H1 (cell line): ENCODE results near the gene UQCC5. TPM values are rescaled to one million over a fixed set of nuclear protein-coding genes. Genes with fewer than 3 reads are reported as not detected.

Experiments
- CTCF ChIA-PET: fragments of 300-600 bp; sonication (Branson Sonifier 250); formaldehyde crosslinking; loops from one replicate; lab custom pipeline; 2021; ENCODE audit not compliant: partially characterized antibody; lab: Charles Lee
- POLR2A ChIA-PET: fragments of 300-600 bp; sonication (Branson Sonifier 250); formaldehyde crosslinking; loops from one replicate; lab custom pipeline; 2021; ENCODE audit warnings: inconsistent platforms; ENCODE audit not compliant: partially characterized antibody; lab: Charles Lee
- DNase-seq, 2 experiments: peaks; one replicate each; pipeline versions ENCODE4 v3.0.0 to v3.0.0-alpha.2; 2010 to 2022; ENCODE audit warnings: low spot score in 2 of 2, low read depth in 1 of 2, mixed read lengths in 1 of 2
- FAIRE-seq: peaks from 2 replicates; lab custom pipeline; 2011; peaks lifted over from hg19 to GRCh38; lab: Jason Lieb, UNC
- H2AFZ ChIP-seq: 2 replicates; pipeline ENCODE4 v1.8.1; 2012; ENCODE audit warnings: low read length, inconsistent platforms
- H2AK5ac ChIP-seq: 2 replicates; pipeline ENCODE4 v1.6.1; 2013; ENCODE audit warnings: low read depth, low read length
- H2BK120ac ChIP-seq: replicated peaks from 2 replicates; pipeline ENCODE3; 2013; ENCODE audit warnings: low read depth, low read length, inconsistent platforms
- H2BK12ac ChIP-seq: 2 replicates; pipeline ENCODE4 v1.6.1; 2013; ENCODE audit warnings: low read depth, low read length
- H2BK15ac ChIP-seq: 2 replicates; pipeline ENCODE4 v1.6.1; 2013; ENCODE audit warnings: low read length
- H2BK20ac ChIP-seq: 2 replicates; pipeline ENCODE4 v1.6.1; 2013; ENCODE audit warnings: low read length
- H2BK5ac ChIP-seq: 2 replicates; pipeline ENCODE4 v1.6.1; 2013; ENCODE audit warnings: low read depth, low read length
- H3K14ac ChIP-seq: 2 replicates; pipeline ENCODE4 v1.6.1; 2013; ENCODE audit warnings: inconsistent platforms; ENCODE audit not compliant: insufficient read length
- H3K18ac ChIP-seq: 2 replicates; pipeline ENCODE4 v1.6.1; 2013; ENCODE audit warnings: low read length; ENCODE audit errors: extremely low read depth
- H3K23ac ChIP-seq: 2 replicates; pipeline ENCODE4 v1.6.1; 2013; ENCODE audit warnings: inconsistent platforms; ENCODE audit not compliant: insufficient read length
- H3K23me2 ChIP-seq: 2 replicates; pipeline ENCODE4 v1.6.1; 2013; ENCODE audit warnings: low read depth, low read length
- H3K27ac ChIP-seq: 2 replicates; pipeline ENCODE4 v1.6.1; 2011; ENCODE audit warnings: low read depth, low read length, inconsistent platforms
- H3K27me3 ChIP-seq, 4 experiments: replicated peaks in 1 of 4; 1 replicate in 1 of 4; 2 replicates in 3 of 4; pipeline versions ENCODE4 v1.6.1 to v1.8.1; 2011 to 2013; ENCODE audit warnings: low read length in 3 of 4, mild to moderate bottlenecking in 3 of 4, inconsistent platforms in 2 of 4, mixed read lengths in 2 of 4, moderate library complexity in 1 of 4; ENCODE audit not compliant: control insufficient read depth in 3 of 4, insufficient read depth in 3 of 4; ENCODE audit errors: extremely low read depth in 1 of 4
- H3K36me3 ChIP-seq, 4 experiments: 2 replicates each; pipeline versions ENCODE4 v1.6.1 to v1.8.1; 2011 to 2013; ENCODE audit warnings: mild to moderate bottlenecking in 4 of 4, low read length in 3 of 4, moderate library complexity in 2 of 4, control low read depth in 1 of 4, inconsistent platforms in 1 of 4; ENCODE audit not compliant: insufficient read depth in 4 of 4, control insufficient read depth in 2 of 4
- H3K4ac ChIP-seq: replicated peaks from 2 replicates; pipeline ENCODE3; 2013; ENCODE audit warnings: low read length, low read depth, mixed read lengths, inconsistent platforms; ENCODE audit not compliant: insufficient read length
- H3K4me1 ChIP-seq, 4 experiments: replicated peaks in 1 of 4; 1 replicate in 1 of 4; 2 replicates in 3 of 4; pipeline versions ENCODE4 v1.6.1 to v1.8.1; 2011 to 2013; ENCODE audit warnings: low read length in 3 of 4, inconsistent platforms in 2 of 4, mixed read lengths in 1 of 4; ENCODE audit not compliant: insufficient read depth in 4 of 4, control insufficient read depth in 3 of 4
- H3K4me2 ChIP-seq, 2 experiments: 2 replicates each; pipeline versions ENCODE4 v1.6.1 to v1.8.1; 2011 to 2013; ENCODE audit warnings: low read depth in 2 of 2, low read length in 2 of 2, control low read depth in 1 of 2, inconsistent platforms in 1 of 2, mild to moderate bottlenecking in 1 of 2; ENCODE audit not compliant: insufficient read depth in 1 of 2
- H3K4me3 ChIP-seq, 4 experiments: fragments of 200-600, 300-600 bp in 1 of 4; sonication (generic), shearing (Covaris generic), sonication (Bioruptor Twin) in 1 of 4; 2 replicates each; pipeline versions ENCODE4 v1.5.1 to v1.8.1; 2011 to 2016; ENCODE audit warnings: low read length in 4 of 4, low read depth in 3 of 4, control low read depth in 2 of 4, inconsistent platforms in 2 of 4, mild to moderate bottlenecking in 2 of 4, mixed read lengths in 1 of 4, moderate library complexity in 1 of 4; ENCODE audit not compliant: insufficient read depth in 2 of 4; ENCODE audit errors: extremely low read depth in 1 of 4
- H3K56ac ChIP-seq: replicated peaks from 2 replicates; pipeline ENCODE3; 2013; ENCODE audit warnings: low read depth, mild to moderate bottlenecking, mixed read lengths, low read length, inconsistent platforms; ENCODE audit not compliant: insufficient read length
- H3K79me1 ChIP-seq: 2 replicates; pipeline ENCODE4 v1.6.1; 2013; ENCODE audit warnings: low read depth, low read length, control low read depth
- H3K79me2 ChIP-seq, 2 experiments: 2 replicates each; pipeline versions ENCODE4 v1.6.1 to v1.8.1; 2012 to 2013; ENCODE audit warnings: low read length in 2 of 2, mild to moderate bottlenecking in 2 of 2, inconsistent platforms in 1 of 2; ENCODE audit not compliant: insufficient read depth in 2 of 2, control insufficient read depth in 1 of 2
- H3K9ac ChIP-seq, 4 experiments: replicated peaks in 1 of 4; 1 replicate in 1 of 4; 2 replicates in 3 of 4; pipeline versions ENCODE4 v1.6.1 to v1.8.1; 2011 to 2013; ENCODE audit warnings: low read depth in 3 of 4, low read length in 3 of 4, control low read depth in 2 of 4, mild to moderate bottlenecking in 2 of 4, moderate library complexity in 2 of 4, inconsistent platforms in 1 of 4; ENCODE audit errors: extremely low read depth in 1 of 4
- H3K9me3 ChIP-seq, 2 experiments: 2 replicates each; pipeline versions ENCODE4 v1.6.1 to v1.8.1; 2012 to 2013; ENCODE audit warnings: mild to moderate bottlenecking in 2 of 2, moderate library complexity in 2 of 2, control low read depth in 1 of 2, inconsistent platforms in 1 of 2, low read depth in 1 of 2, low read length in 1 of 2, mixed read lengths in 1 of 2; ENCODE audit not compliant: insufficient read depth in 2 of 2
- H4K20me1 ChIP-seq, 2 experiments: replicated peaks in 1 of 2; 2 replicates each; pipeline versions ENCODE3 to v1.8.1; 2011 to 2013; ENCODE audit warnings: inconsistent platforms in 2 of 2, low read length in 2 of 2, mild to moderate bottlenecking in 1 of 2; ENCODE audit not compliant: insufficient read depth in 2 of 2, control insufficient read depth in 1 of 2
- H4K5ac ChIP-seq: 2 replicates; pipeline ENCODE4 v1.6.1; 2013; ENCODE audit warnings: low read length, low read depth, mixed read lengths, inconsistent platforms; ENCODE audit not compliant: insufficient read length
- H4K8ac ChIP-seq: 2 replicates; pipeline ENCODE4 v1.8.0; 2013; ENCODE audit warnings: mild to moderate bottlenecking, moderate library complexity, low read length, inconsistent platforms; ENCODE audit not compliant: insufficient read depth; ENCODE audit errors: extremely low read depth
- H4K91ac ChIP-seq: replicated peaks from 2 replicates; pipeline ENCODE3; 2013; ENCODE audit warnings: low read length, mixed read lengths, inconsistent platforms; ENCODE audit not compliant: insufficient read length
- SP1 ChIP-seq: IDR thresholded peaks from 2 replicates; pipeline ENCODE4 v1.6.1; 2011; ENCODE audit warnings: low read depth, low read length
- WGBS, 2 experiments: shearing (Covaris generic) in 1 of 2; methylation state at CpG; one replicate each; pipeline versions ENCODE4 v1.1.6 to v1.1.7; 2013 to 2015; ENCODE audit warnings: low lambda C conversion rate in 2 of 2, mixed read lengths in 2 of 2, inconsistent platforms in 1 of 2, low coverage in 1 of 2, missing lambda C conversion rate in 1 of 2; ENCODE audit not compliant: insufficient replicate concordance in 2 of 2, insufficient coverage in 1 of 2, insufficient read length in 1 of 2; ENCODE audit errors: extremely low coverage in 1 of 2, missing lambda C conversion rate in 1 of 2; 5-methylcytosine and 5-hydroxymethylcytosine counted together
- polyA plus RNA-seq, 7 experiments: library from polyadenylated mRNA; depleted of rRNA in 3 of 7; stranded (reverse) in 5 of 7; unstranded in 2 of 7; fragments of >200 nt in 5 of 7; fragments of 200-250 nt in 2 of 7; gene quantifications; 1 replicate in 5 of 7; 2 replicates in 1 of 7; 4 replicates in 1 of 7; pipeline versions ENCODE4 v1.2.1 to v1.2.3, GENCODE V29; 2011 to 2013; ENCODE audit warnings: missing spikeins in 2 of 7, mixed read lengths in 2 of 7
- total RNA-seq: library from RNA; stranded (reverse); fragmentation: NEBNext Ultra II Directional; extraction: Animal tissue kit (Norgen Biotek cat#: 25700); gene quantifications from 2 replicates; pipeline ENCODE4 v1.2.1, GENCODE V29; 2021

UQCC5 gene
- total and polyA plus RNA-seq, 2 of the 8 experiments (the other 6 are each of a cell fraction or from before 2014, with no cell fraction given) = 35.0 to 37.7 TPM

- no peak overlapping the region for H3K56ac ChIP-seq
- H3K23ac ChIP-seq = no peak overlapping the region
- H4K91ac ChIP-seq = no peak overlapping the region
- no peaks in the 10 kb centered on the region for H3K36me3 ChIP-seq
- no peak overlapping the region for H3K18ac ChIP-seq
- ChIA-PET CTCF (interaction anchor here (1.0 to 1.4 kb wide), 6 partner anchors 10 to 43 kb away, joined by 3 to 7 read pairs (median 4); no protein-coding TSS in a partner anchor), POLR2A (interaction anchor here (0.9 to 1.0 kb wide), 2 partner anchors 11 to 12 kb away, joined by 3 read pairs; no protein-coding TSS in a partner anchor)
- TF ChIP-seq SP1 = no peak
- no peak for DNase-seq
- H3K4me1 ChIP-seq = peaks cover 0 to 11% (median 4%) of the 10 kb centered on the region in 4 experiments; a peak in 5 of 7 replicates
- no peak overlapping the region for H2BK120ac ChIP-seq
- H2AK5ac ChIP-seq = no peak overlapping the region
- H3K79me2 ChIP-seq = no peaks in the 10 kb centered on the region
- no peak overlapping the region for H3K4ac ChIP-seq
- H2BK5ac ChIP-seq = no peak overlapping the region
- no peak overlapping the region for H2BK20ac ChIP-seq
- H4K8ac ChIP-seq = no peak overlapping the region; the same call in 1 of the 2 replicates
- H2BK12ac ChIP-seq = no peak overlapping the region
- no peaks in the 10 kb centered on the region for H3K9me3 ChIP-seq
- no peak overlapping the region for H3K4me2 ChIP-seq
- H3K14ac ChIP-seq = no peak overlapping the region
- H3K23me2 ChIP-seq = no peaks in the 10 kb centered on the region; the same call in 1 of the 2 replicates
- no peak overlapping the region for H4K5ac ChIP-seq
- H4K20me1 ChIP-seq = peaks cover 0 to 1% of the 10 kb centered on the region in 2 experiments
- H3K4me3 ChIP-seq = no peak overlapping the region
- 86% methylated on average over 6 of the region's 6 CpGs; no CpG with 5 or more reads in 1 of the 2 experiments for WGBS, 2 experiments
- FAIRE-seq = no peak
- no peak overlapping the region for H2AFZ ChIP-seq
- H3K27me3 ChIP-seq = peaks cover 0 to 11% (median 4%) of the 10 kb centered on the region in 4 experiments; a peak in 5 of 7 replicates
- no peak overlapping the region for H3K9ac ChIP-seq
- H2BK15ac ChIP-seq = no peak overlapping the region
- no peaks in the 10 kb centered on the region for H3K79me1 ChIP-seq
- H3K27ac ChIP-seq = no peak overlapping the region
Observed at GRCh38 chr3:52515192-52515591, 21.2 kb upstream of the UQCC5 start.
